ENCODE data around the gene CACNA1D.

DNA sequence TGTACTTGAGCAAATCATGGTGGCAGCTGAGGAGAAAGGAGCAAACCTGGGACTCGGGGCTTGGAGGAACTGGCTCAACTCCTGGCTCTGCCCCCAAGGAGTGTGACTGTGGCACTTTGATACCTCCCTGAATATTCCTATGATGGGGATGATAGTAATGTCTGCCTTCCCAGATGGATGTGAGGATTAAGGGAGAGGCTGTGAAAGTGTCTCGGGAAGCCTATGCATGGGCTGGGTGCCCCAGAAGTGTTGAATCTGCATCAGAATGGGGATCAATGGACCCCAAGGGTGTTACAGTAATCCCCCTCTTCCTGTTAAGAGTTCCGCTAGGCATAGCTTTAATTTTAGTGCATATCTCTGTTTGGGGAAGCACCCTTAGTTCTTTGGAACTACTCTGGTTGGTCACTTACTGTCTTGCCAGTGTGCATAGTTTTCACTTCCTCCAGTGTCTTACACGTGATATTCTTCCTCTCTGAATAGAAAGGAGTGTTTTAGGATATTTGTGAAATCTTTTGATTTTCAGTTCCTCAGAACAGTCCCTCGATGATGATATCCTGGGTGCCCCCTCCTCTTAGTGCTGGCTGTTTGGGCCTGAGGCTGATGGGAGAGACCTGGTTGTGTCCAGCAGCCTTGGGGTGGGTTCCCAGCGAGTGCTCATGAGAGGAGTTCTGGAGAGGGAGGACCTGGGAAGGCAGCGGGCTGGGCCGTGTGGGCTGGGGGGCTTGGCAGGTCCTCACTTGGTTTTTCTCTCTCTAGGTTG lies 254.3 kb downstream of the CACNA1D start:
- TF ChIP-seq POLR2A (IDR thresholded peaks at IDR 0.05) = no peak
- TF ChIP-seq, protein P1, sequence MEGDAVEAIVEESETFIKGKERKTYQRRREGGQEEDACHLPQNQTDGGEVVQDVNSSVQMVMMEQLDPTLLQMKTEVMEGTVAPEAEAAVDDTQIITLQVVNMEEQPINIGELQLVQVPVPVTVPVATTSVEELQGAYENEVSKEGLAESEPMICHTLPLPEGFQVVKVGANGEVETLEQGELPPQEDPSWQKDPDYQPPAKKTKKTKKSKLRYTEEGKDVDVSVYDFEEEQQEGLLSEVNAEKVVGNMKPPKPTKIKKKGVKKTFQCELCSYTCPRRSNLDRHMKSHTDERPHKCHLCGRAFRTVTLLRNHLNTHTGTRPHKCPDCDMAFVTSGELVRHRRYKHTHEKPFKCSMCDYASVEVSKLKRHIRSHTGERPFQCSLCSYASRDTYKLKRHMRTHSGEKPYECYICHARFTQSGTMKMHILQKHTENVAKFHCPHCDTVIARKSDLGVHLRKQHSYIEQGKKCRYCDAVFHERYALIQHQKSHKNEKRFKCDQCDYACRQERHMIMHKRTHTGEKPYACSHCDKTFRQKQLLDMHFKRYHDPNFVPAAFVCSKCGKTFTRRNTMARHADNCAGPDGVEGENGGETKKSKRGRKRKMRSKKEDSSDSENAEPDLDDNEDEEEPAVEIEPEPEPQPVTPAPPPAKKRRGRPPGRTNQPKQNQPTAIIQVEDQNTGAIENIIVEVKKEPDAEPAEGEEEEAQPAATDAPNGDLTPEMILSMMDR (IDR thresholded peaks at IDR 0.05) = no peak
